RCC 7860 (cell line): ENCODE data around the gene RALGAPA2.
"Not testable (repeated sequence)": the region's sequence is repeated elsewhere in the genome, so short reads cannot be mapped to it uniquely, and the experiment has no call there.

ENCODE experiments used
- DNase-seq: peaks from one replicate; pipeline ENCODE4 v3.0.0-alpha.2; 2015; ENCODE audit warnings: low spot score
- FAIRE-seq: peaks from 2 replicates; lab custom pipeline; 2012; peaks lifted over from hg19 to GRCh38; lab: Jason Lieb, UNC

RALGAPA2 gene

GRCh38 chr20:20548527-20549266, 163.7 kb downstream of the RALGAPA2 start:
- DNase-seq (no peak), FAIRE-seq (no peak)

GRCh38 chr20:20547876-20548266, 164.6 kb downstream of the RALGAPA2 start:
- no peak for FAIRE-seq
- no peak for DNase-seq

- FAIRE-seq = no peak
Measured at GRCh38 chr20:20547221-20547875, 165.1 kb downstream of the RALGAPA2 start.

GRCh38 chr20:20546402-20546801, 166.0 kb downstream of the RALGAPA2 start:
- DNase-seq (no peak), FAIRE-seq (no peak)

More at GRCh38 chr20:20547221-20547875, 165.1 kb downstream of the RALGAPA2 start:
- DNase-seq = no peak

GRCh38 chr20:20543348-20543747, 169.1 kb downstream of the RALGAPA2 start:
- not testable (repeated sequence) for DNase-seq, FAIRE-seq

GRCh38 chr20:20536240-20536933, 176.1 kb downstream of the RALGAPA2 start:
- no peak for DNase-seq
- FAIRE-seq = no peak

- FAIRE-seq = no peak
- no peak for DNase-seq
Measured at GRCh38 chr20:20535051-20535450, 177.4 kb downstream of the RALGAPA2 start.

GRCh38 chr20:20531283-20531682, 181.2 kb downstream of the RALGAPA2 start:
- FAIRE-seq = no peak
- no peak for DNase-seq

- no peak for FAIRE-seq
Measured at GRCh38 chr20:20530428-20531151, 181.9 kb downstream of the RALGAPA2 start.

GRCh38 chr20:20529597-20529996, 182.8 kb downstream of the RALGAPA2 start:
- DNase-seq = no peak
- FAIRE-seq = no peak

More at GRCh38 chr20:20530428-20531151, 181.9 kb downstream of the RALGAPA2 start:
- DNase-seq = no peak

GRCh38 chr20:20528861-20529260, 183.6 kb downstream of the RALGAPA2 start:
- DNase-seq (no peak), FAIRE-seq (no peak)

GRCh38 chr20:20527661-20528060, 184.8 kb downstream of the RALGAPA2 start:
- no peak for FAIRE-seq
- DNase-seq = no peak

- no peak for DNase-seq
Measured at GRCh38 chr20:20525756-20526155, 186.7 kb downstream of the RALGAPA2 start.

GRCh38 chr20:20525214-20525613, 187.2 kb downstream of the RALGAPA2 start:
- FAIRE-seq = no peak

More at GRCh38 chr20:20525756-20526155, 186.7 kb downstream of the RALGAPA2 start:
- FAIRE-seq = no peak

GRCh38 chr20:20524756-20525155, 187.7 kb downstream of the RALGAPA2 start:
- FAIRE-seq (no peak), DNase-seq (no peak)

More at GRCh38 chr20:20525214-20525613, 187.2 kb downstream of the RALGAPA2 start:
- no peak for DNase-seq

GRCh38 chr20:20521736-20522135, 190.7 kb downstream of the RALGAPA2 start:
- no peak for FAIRE-seq
- no peak for DNase-seq

GRCh38 chr20:20520776-20521175, 191.7 kb downstream of the RALGAPA2 start:
- FAIRE-seq = peak; percentile 7
- peak; percentile 43 for DNase-seq

- no peak for FAIRE-seq
- no peak for DNase-seq
Measured at GRCh38 chr20:20519269-20519668, 193.2 kb downstream of the RALGAPA2 start.

GRCh38 chr20:20518263-20518662, 194.2 kb downstream of the RALGAPA2 start:
- FAIRE-seq (no peak), DNase-seq (no peak)

GRCh38 chr20:20517296-20517695, 195.1 kb downstream of the RALGAPA2 start:
- FAIRE-seq (no peak), DNase-seq (no peak)

- DNase-seq (no peak), FAIRE-seq (no peak)
Measured at GRCh38 chr20:20513720-20514119, 198.7 kb downstream of the RALGAPA2 start.
